SH-SY5Y (cell line): Measurements from ENCODE around the gene HEG1.

Experiments used
- GATA2 ChIP-seq: IDR thresholded peaks from 2 replicates; pipeline ENCODE4 v1.6.1; 2011; ENCODE audit warnings: mild to moderate bottlenecking, low read depth, low read length
- GATA3 ChIP-seq: IDR thresholded peaks from 2 replicates; pipeline ENCODE4 v1.6.1; 2011; ENCODE audit warnings: low read depth, mild to moderate bottlenecking, low read length, moderate library complexity

GRCh38 chr3:125079675-125080045 lies 23.9 kb upstream of the HEG1 start:
- TF ChIP-seq GATA3 (no peak; the same call in 1 of the 2 replicates), GATA2 (peak; percentile 53; the same call in 1 of the 2 replicates)
